Neural cell (in vitro differentiated cells): ENCODE measurements around the gene SLC44A2. TPM values are rescaled to one million over a fixed set of nuclear protein-coding genes. Genes with fewer than 3 reads are reported as not detected.

Experiments
- H2AFZ ChIP-seq: fragments of 200-600, 300-800 bp; sonication (generic), shearing (Covaris generic); 2 replicates; pipeline ENCODE4 v1.6.0; 2014; ENCODE audit warnings: low read depth, mild to moderate bottlenecking, antibody characterized with exemption, low read length, moderate library complexity
- H3F3A ChIP-seq: fragments of 200-600 bp; shearing (Covaris generic); 2 replicates; pipeline ENCODE4 v1.6.1; 2016; ENCODE audit warnings: mild to moderate bottlenecking, moderate library complexity, mixed read lengths, antibody characterized with exemption, low read length; ENCODE audit not compliant: insufficient read depth, poor library complexity, severe bottlenecking
- H3K27ac ChIP-seq: fragments of 200-600, 300-800 bp; sonication (generic), shearing (Covaris generic); 2 replicates; pipeline ENCODE4 v1.5.1; 2014; ENCODE audit warnings: mild to moderate bottlenecking, low read length, moderate library complexity
- H3K27me3 ChIP-seq: fragments of 300-800, 200-600 bp; sonication (generic), shearing (Covaris generic); 2 replicates; pipeline ENCODE4 v1.6.0; 2014; ENCODE audit warnings: mild to moderate bottlenecking, low read depth, low read length, moderate library complexity; ENCODE audit not compliant: insufficient read depth
- H3K36me3 ChIP-seq: fragments of 300-800, 200-600 bp; sonication (generic), shearing (Covaris generic); 2 replicates; pipeline ENCODE4 v1.5.1; 2014; ENCODE audit warnings: mild to moderate bottlenecking, antibody characterized with exemption, low read length, moderate library complexity; ENCODE audit not compliant: insufficient read depth
- H3K4me2 ChIP-seq: fragments of 300-800, 200-600 bp; sonication (generic), shearing (Covaris generic); 2 replicates; pipeline ENCODE4 v1.6.0; 2014; ENCODE audit warnings: mild to moderate bottlenecking, low read length
- H3K4me3 ChIP-seq: fragments of 300-800, 200-600 bp; sonication (generic), shearing (Covaris generic); 2 replicates; pipeline ENCODE4 v1.5.1; 2014; ENCODE audit warnings: mild to moderate bottlenecking, low read length, moderate library complexity
- H3K79me2 ChIP-seq: fragments of 200-600 bp; shearing (Covaris generic); replicated peaks from 2 replicates; pipeline ENCODE4 v1.6.0; 2014; ENCODE audit warnings: mild to moderate bottlenecking, low read length, moderate library complexity; ENCODE audit not compliant: insufficient read depth
- H3K9ac ChIP-seq: fragments of 300-800, 200-600 bp; sonication (generic), shearing (Covaris generic); 2 replicates; pipeline ENCODE4 v1.6.1; 2016; ENCODE audit warnings: mild to moderate bottlenecking, low read length, mixed read lengths
- H3K9me2 ChIP-seq: fragments of 200-600 bp; shearing (Covaris generic); 2 replicates; pipeline ENCODE4 v1.6.1; 2016; ENCODE audit warnings: mild to moderate bottlenecking, low read length, mixed read lengths; ENCODE audit not compliant: insufficient read depth
- H3K9me3 ChIP-seq: fragments of 200-600, 300-800 bp; sonication (generic), shearing (Covaris generic); 2 replicates; pipeline ENCODE4 v1.6.1; 2016; ENCODE audit warnings: mild to moderate bottlenecking, mixed run types, low read length, moderate library complexity, mixed read lengths
- H4K20me1 ChIP-seq: fragments of 200-600 bp; shearing (Covaris generic); 2 replicates; pipeline ENCODE4 v1.6.1; 2016; ENCODE audit warnings: mild to moderate bottlenecking, mixed run types; ENCODE audit not compliant: insufficient read depth
- CTCF ChIP-seq: fragments of 450-650 bp; IDR thresholded peaks from 2 replicates; pipeline ENCODE4 v1.5.1; 2014; ENCODE audit warnings: antibody characterized with exemption, mild to moderate bottlenecking, moderate library complexity; ENCODE audit not compliant: poor library complexity, severe bottlenecking
- EP300 ChIP-seq: fragments of 450-650 bp; conservative IDR thresholded peaks from 2 replicates; pipeline ENCODE4 v1.6.1; 2014; ENCODE audit warnings: antibody characterized with exemption, mild to moderate bottlenecking, moderate library complexity; ENCODE audit not compliant: poor library complexity, severe bottlenecking
- EZH2 ChIP-seq: fragments of 200-600, 300-800 bp; shearing (Covaris generic), sonication (generic); IDR thresholded peaks from 2 replicates; pipeline ENCODE4 v1.6.1; 2014; ENCODE audit warnings: antibody characterized with exemption, low read length, borderline replicate concordance, mild to moderate bottlenecking; ENCODE audit not compliant: insufficient read depth, poor library complexity, severe bottlenecking
- MXI1 ChIP-seq: fragments of 450-650 bp; conservative IDR thresholded peaks from 2 replicates; pipeline ENCODE4 v1.6.1; 2014; ENCODE audit warnings: antibody characterized with exemption, mild to moderate bottlenecking; ENCODE audit not compliant: poor library complexity, severe bottlenecking
- POLR2AphosphoS5 ChIP-seq: IDR thresholded peaks from 2 replicates; pipeline ENCODE4 v1.6.1; 2012
- RAD21 ChIP-seq: fragments of 450-650 bp; conservative IDR thresholded peaks from 2 replicates; pipeline ENCODE4 v1.6.1; 2014; ENCODE audit warnings: antibody characterized with exemption, mild to moderate bottlenecking, moderate library complexity
- REST ChIP-seq: IDR thresholded peaks from 2 replicates; pipeline ENCODE4 v1.6.1; 2012; ENCODE audit warnings: borderline replicate concordance
- SMC3 ChIP-seq: fragments of 450-650 bp; conservative IDR thresholded peaks from 2 replicates; pipeline ENCODE4 v1.6.1; 2014; ENCODE audit warnings: antibody characterized with exemption, mild to moderate bottlenecking, moderate library complexity; ENCODE audit not compliant: poor library complexity
- TAF1 ChIP-seq: IDR thresholded peaks from 2 replicates; pipeline ENCODE4 v1.6.1; 2012; ENCODE audit warnings: low read depth
- polyA plus RNA-seq: library from polyadenylated mRNA; depleted of rRNA; stranded (reverse); fragments of >200 nt; gene quantifications from 2 replicates; pipeline ENCODE4 v1.2.3, GENCODE V29; 2014

SLC44A2 gene
- polyA plus RNA-seq, 1 donor from 2014 or later: 50.0 TPM

GRCh38 chr19:10603873-10604459, 21.4 kb upstream of the SLC44A2 start:
- no peaks in the 10 kb centered on the region for H3K9me3 ChIP-seq
- H3K79me2 ChIP-seq: peaks cover 29% of the 10 kb centered on the region
- H3K4me2 ChIP-seq: peak overlapping the region; percentile 74
- H3K9me2 ChIP-seq: no peaks in the 10 kb centered on the region
- no peak overlapping the region for H2AFZ ChIP-seq
- peak overlapping the region; percentile 97 for H3K4me3 ChIP-seq
- no peak overlapping the region for H3K27ac ChIP-seq
- no peaks in the 10 kb centered on the region for H3K27me3 ChIP-seq
- no peaks in the 10 kb centered on the region for H3K36me3 ChIP-seq
- TF ChIP-seq CTCF (no peak), POLR2AphosphoS5 (no peak), REST (no peak), SMC3 (no peak), EP300 (no peak), EZH2 (no peak), RAD21 (no peak), MXI1 (no peak), TAF1 (no peak)
- H4K20me1 ChIP-seq: no peaks in the 10 kb centered on the region
- H3K9ac ChIP-seq: peak overlapping the region; percentile 98
- H3F3A ChIP-seq: no peaks in the 10 kb centered on the region

- H3K36me3 ChIP-seq: no peaks in the 10 kb centered on the region
- H3K27ac ChIP-seq: no peak overlapping the region
- TF ChIP-seq TAF1 (no peak), MXI1 (no peak), EZH2 (no peak), REST (no peak), RAD21 (no peak), CTCF (no peak), SMC3 (no peak), POLR2AphosphoS5 (no peak), EP300 (no peak)
- H3K4me3 ChIP-seq: peak overlapping the region; percentile 97
- H3F3A ChIP-seq: no peaks in the 10 kb centered on the region
- no peaks in the 10 kb centered on the region for H4K20me1 ChIP-seq
- H3K79me2 ChIP-seq: peaks cover 29% of the 10 kb centered on the region
- H2AFZ ChIP-seq: no peak overlapping the region
- H3K9me2 ChIP-seq: no peaks in the 10 kb centered on the region
- no peak overlapping the region for H3K4me2 ChIP-seq
- H3K9me3 ChIP-seq: no peaks in the 10 kb centered on the region
- H3K9ac ChIP-seq: no peak overlapping the region
- no peaks in the 10 kb centered on the region for H3K27me3 ChIP-seq
These were observed 20.8 kb upstream of the SLC44A2 start for GRCh38 chr19:10604460-10604980.
